ENCODE data around the gene BORCS8.

DNA sequence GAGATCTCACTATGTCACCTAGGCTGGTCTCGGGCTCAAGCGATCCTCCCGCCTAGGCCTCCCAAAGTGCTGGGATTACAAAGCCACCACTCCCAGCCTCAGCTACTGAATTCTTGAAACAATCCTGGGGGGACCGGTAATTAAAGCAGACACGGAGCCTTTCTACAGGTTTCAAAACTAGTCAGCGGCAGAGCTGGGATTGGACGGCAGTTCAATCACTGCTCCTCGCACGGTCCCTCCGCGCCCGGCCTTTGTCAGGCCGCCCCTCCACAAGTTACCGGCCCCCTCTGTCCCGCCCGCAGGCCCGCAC is 229 bp downstream of the BORCS8 start:
- TF ChIP-seq CTCF (IDR thresholded peaks at IDR 0.05; ENCODE audit: insufficient read depth, low read depth, low read length) (no peak), EZH2 (IDR thresholded peaks at IDR 0.05; ENCODE audit: insufficient read depth, low read length) (no peak)

All from astrocyte (in vitro differentiated cells and primary cell).